HG03575 (cell line): ENCODE measurements around the gene TIAL1.
"Not testable (repeated sequence)": the region's sequence is repeated elsewhere in the genome, so short reads cannot be mapped to it uniquely, and the experiment has no call there.

Experiments
- ATAC-seq: cut with Tn5 transposase; IDR thresholded peaks from one replicate; pipeline ENCODE4 v1.9.1; 2021; ENCODE audit not compliant: unreplicated experiment, insufficient number of reproducible peaks, low FRiP score; ENCODE audit errors: extremely low read depth

TIAL1 gene

GRCh38 chr10:119559511-119559910, 37.3 kb downstream of the TIAL1 start:
- not testable (repeated sequence) for ATAC-seq

- not testable (repeated sequence) for ATAC-seq
These were observed 40.7 kb downstream of the TIAL1 start for GRCh38 chr10:119556081-119556480.

- no peak for ATAC-seq
These were observed 41.5 kb downstream of the TIAL1 start for GRCh38 chr10:119555178-119555784.

- no peak for ATAC-seq
These were observed 45.9 kb downstream of the TIAL1 start for GRCh38 chr10:119550827-119551226.

GRCh38 chr10:119549247-119549999, 47.3 kb downstream of the TIAL1 start:
- ATAC-seq = no peak

- no peak for ATAC-seq
These were observed 50.8 kb downstream of the TIAL1 start for GRCh38 chr10:119546009-119546408.

GRCh38 chr10:119545310-119545709, 51.5 kb downstream of the TIAL1 start:
- no peak for ATAC-seq

- ATAC-seq = no peak
These were observed 52.7 kb downstream of the TIAL1 start for GRCh38 chr10:119543814-119544642.

- ATAC-seq = no peak
These were observed 53.6 kb downstream of the TIAL1 start for GRCh38 chr10:119542988-119543813.

GRCh38 chr10:119542357-119542987, 54.3 kb downstream of the TIAL1 start, which contains the start of gene RGS10:
Gene RGS10, minus strand, starts transcription at chr10:119542719. Its CDS starts 81 bp downstream, at chr10:119542638.
- no peak for ATAC-seq

- no peak for ATAC-seq
These were observed 55.1 kb downstream of the TIAL1 start for GRCh38 chr10:119541459-119542356.

- no peak for ATAC-seq
These were observed 55.7 kb downstream of the TIAL1 start for GRCh38 chr10:119541046-119541445.

- ATAC-seq = no peak
These were observed 56.7 kb downstream of the TIAL1 start for GRCh38 chr10:119540038-119540437.

- no peak for ATAC-seq
These were observed 57.4 kb downstream of the TIAL1 start for GRCh38 chr10:119539359-119539825.

- ATAC-seq = no peak
These were observed 58.0 kb downstream of the TIAL1 start for GRCh38 chr10:119538632-119539358.

- ATAC-seq = no peak
These were observed 58.7 kb downstream of the TIAL1 start for GRCh38 chr10:119537953-119538630.
